HepG2 (cell line): ENCODE data around the gene NUDCD3. TPM values are rescaled to one million over a fixed set of nuclear protein-coding genes. Genes with fewer than 3 reads are reported as not detected.
A peak's percentile ranks its signal among the peaks of the same experiment; 100 is the strongest.

ENCODE experiments used
- ARID2 ChIP-seq: sonication (generic); formaldehyde crosslinking; IDR thresholded peaks from 2 replicates; pipeline ENCODE4 v1.8.1; 2022; ENCODE audit warnings: mild to moderate bottlenecking, missing genetic modification reagents, borderline replicate concordance
- BCL6 ChIP-seq: IDR thresholded peaks from 2 replicates; pipeline ENCODE4 v1.6.1; 2016; ENCODE audit warnings: missing genetic modification reagents, missing compliant biosample characterization
- HNRNPK ChIP-seq: fragments of 200-400 bp; formaldehyde crosslinking; IDR thresholded peaks from 2 replicates; pipeline ENCODE4 v1.6.1; 2018; ENCODE audit warnings: low read length, low read depth, moderate library complexity, mild to moderate bottlenecking; ENCODE audit not compliant: poor library complexity, severe bottlenecking
- KDM1A ChIP-seq: IDR thresholded peaks from 2 replicates; pipeline ENCODE4 v1.6.1; 2016; ENCODE audit warnings: missing compliant biosample characterization
- KDM6A ChIP-seq: IDR thresholded peaks from 2 replicates; pipeline ENCODE4 v1.6.1; 2016; ENCODE audit warnings: low read depth
- LBX2 ChIP-seq: sonication (generic); formaldehyde crosslinking; IDR thresholded peaks from 2 replicates; pipeline ENCODE4 v1.5.0; 2020; ENCODE audit warnings: missing genetic modification reagents, mild to moderate bottlenecking, borderline replicate concordance
- MAFK ChIP-seq, 2 experiments: IDR thresholded peaks in 1 of 2; conservative IDR thresholded peaks in 1 of 2; 2 replicates each; pipeline ENCODE4 v1.6.1; 2011; ENCODE audit warnings: improper control_type of control experiment in 2 of 2, low read length in 2 of 2
- MBNL3 ChIP-seq: fragments of 250-450 bp; sonication (Bioruptor Pico); conservative IDR thresholded peaks from 2 replicates; pipeline ENCODE4 v1.8.0; 2022; ENCODE audit warnings: mild to moderate bottlenecking, inconsistent platforms
- MIXL1 ChIP-seq: IDR thresholded peaks from 2 replicates; pipeline ENCODE4 v1.6.1; 2016
- MLX ChIP-seq: IDR thresholded peaks from 2 replicates; pipeline ENCODE4 v1.6.1; 2016
- NCOA2 ChIP-seq: sonication (generic); formaldehyde crosslinking; IDR thresholded peaks from 2 replicates; pipeline ENCODE4 v1.8.0; 2022; ENCODE audit warnings: inconsistent platforms
- POLR2A ChIP-seq, 2 experiments: IDR thresholded peaks; 2 replicates each; pipeline ENCODE4 v1.6.1; 2011; ENCODE audit warnings: low read depth in 2 of 2, low read length in 2 of 2, mild to moderate bottlenecking in 1 of 2, moderate library complexity in 1 of 2; ENCODE audit not compliant: insufficient read depth in 1 of 2
- RFX1 ChIP-seq: fragments of 450-650 bp; IDR thresholded peaks from 2 replicates; pipeline ENCODE4 v1.6.1; 2017
- TBP ChIP-seq: sonication (generic); formaldehyde crosslinking; IDR thresholded peaks from 2 replicates; pipeline ENCODE4 v1.5.0; 2020; ENCODE audit warnings: missing genetic modification reagents
- ZBTB25 ChIP-seq: IDR thresholded peaks from 2 replicates; pipeline ENCODE4 v1.6.1; 2018; ENCODE audit warnings: missing genetic modification reagents
- ZBTB43 ChIP-seq: sonication (generic); formaldehyde crosslinking; conservative IDR thresholded peaks from 2 replicates; pipeline ENCODE4 v1.4.0; 2020; ENCODE audit warnings: missing genetic modification reagents
- ZEB1 ChIP-seq: IDR thresholded peaks from 2 replicates; pipeline ENCODE4 v1.6.1; 2012; ENCODE audit warnings: mild to moderate bottlenecking, low read depth, inconsistent platforms; ENCODE audit not compliant: insufficient replicate concordance
- ZFX ChIP-seq: sonication (generic); formaldehyde crosslinking; IDR thresholded peaks from 2 replicates; pipeline ENCODE4 v1.4.0; 2020; ENCODE audit warnings: mild to moderate bottlenecking, low read depth, missing genetic modification reagents, moderate library complexity
- ZIK1 ChIP-seq: sonication (generic); formaldehyde crosslinking; IDR thresholded peaks from 2 replicates; pipeline ENCODE4 v1.5.0; 2020; ENCODE audit warnings: mild to moderate bottlenecking, low read depth, missing genetic modification reagents, borderline replicate concordance
- ZMYM3 ChIP-seq: sonication (generic); formaldehyde crosslinking; IDR thresholded peaks from 2 replicates; pipeline ENCODE4 v1.5.1; 2020; ENCODE audit warnings: mild to moderate bottlenecking, missing genetic modification reagents
- ZNF205 ChIP-seq: IDR thresholded peaks from 2 replicates; pipeline ENCODE4 v1.6.1; 2018; ENCODE audit warnings: missing biosample characterization, missing genetic modification reagents
- ZNF629 ChIP-seq: sonication (generic); formaldehyde crosslinking; conservative IDR thresholded peaks from 2 replicates; pipeline ENCODE4 v1.5.0; 2020; ENCODE audit warnings: missing genetic modification reagents
- ZNF761 ChIP-seq: sonication (generic); formaldehyde crosslinking; conservative IDR thresholded peaks from 2 replicates; pipeline ENCODE4 v1.4.0; 2020; ENCODE audit warnings: mild to moderate bottlenecking, missing genetic modification reagents
- ZNF792 ChIP-seq: IDR thresholded peaks from 2 replicates; pipeline ENCODE4 v1.6.1; 2016
- polyA plus RNA-seq, 8 experiments: library from polyadenylated mRNA; depleted of rRNA in 3 of 8; stranded (reverse) in 7 of 8; unstranded in 1 of 8; fragments of >200 nt; fragmentation: Illumina TruSeq in 4 of 8; extraction: Trizol in 4 of 8; gene quantifications; 2 replicates each; pipeline versions ENCODE4 v1.2.1 to v1.2.3, GENCODE V29; 2011 to 2016; ENCODE audit warnings: low read depth in 4 of 8, missing spikeins in 1 of 8, mixed read lengths in 1 of 8; ENCODE audit not compliant: insufficient read depth in 1 of 8
- total RNA-seq, 5 experiments: library from RNA; depleted of rRNA; stranded (reverse); fragments of >200 nt; fragmentation: Illumina TruSeq; extraction: Trizol; gene quantifications; 2 replicates each; pipeline ENCODE4 v1.2.3, GENCODE V29; 2016; ENCODE audit warnings: low read depth in 1 of 5
- TF ChIP-seq, protein P1 (sequence below): sonication (generic); formaldehyde crosslinking; IDR thresholded peaks from 2 replicates; pipeline ENCODE4 v1.4.0; 2020; ENCODE audit warnings: mild to moderate bottlenecking, missing genetic modification reagents
- TF ChIP-seq, protein P2 (sequence below): sonication (generic); formaldehyde crosslinking; IDR thresholded peaks from 2 replicates; pipeline ENCODE4 v1.5.0; 2020; ENCODE audit warnings: mild to moderate bottlenecking, low read depth, missing genetic modification reagents, borderline replicate concordance
- TF ChIP-seq, protein P3 (sequence below): IDR thresholded peaks from 2 replicates; pipeline ENCODE4 v1.6.1; 2012; ENCODE audit warnings: low read depth, low read length, improper control_type of control experiment

The NUDCD3 gene
- total and polyA plus RNA-seq, 2 of the 13 experiments (the other 11 are each of a cell fraction or from before 2014, with no cell fraction given): 20.8 to 49.9 TPM

DNA sequence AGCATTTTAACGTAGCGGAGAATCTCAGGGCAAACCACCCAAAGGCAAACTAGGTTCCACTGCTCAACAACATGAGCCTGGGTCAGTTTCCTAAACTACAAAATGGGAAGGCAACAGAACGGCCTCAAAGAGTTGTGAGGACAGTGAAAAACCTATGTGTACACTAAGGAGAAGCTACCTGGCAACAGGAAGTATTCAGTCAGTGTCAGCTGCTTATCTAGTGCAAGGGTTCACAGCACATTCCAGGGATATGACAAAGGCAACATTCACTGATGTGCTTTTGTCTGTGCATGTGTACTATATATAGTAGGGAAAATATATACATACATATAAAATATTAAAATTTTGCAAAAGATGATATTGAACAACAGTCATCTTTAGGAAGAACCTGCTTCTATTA, 17.2 kb downstream of the NUDCD3 start (continued):
- TF ChIP-seq ZNF792 (CRISPR knock-in tag) (peak; percentile 99), ZEB1 (peak; percentile 79), ARID2 (CRISPR knock-in tag) (no peak), TBP (CRISPR knock-in tag) (no peak), ZIK1 (CRISPR knock-in tag) (no peak), KDM1A (peak; percentile 64; the same call in 1 of the 2 replicates), HNRNPK (no peak), LBX2 (CRISPR knock-in tag) (no peak), RFX1 (peak; percentile 49; the same call in 1 of the 2 replicates), ZNF629 (peak; percentile 74), ZBTB25 (CRISPR knock-in tag) (0 out of 2 replicates have a peak, but pooled peaks have one; percentile 20), POLR2A (IDR thresholded peaks at IDR 0.05; ENCODE audit: insufficient read depth in 1 of 2, low read depth in 2 of 2, low read length in 2 of 2) (peak in 1 of 2 experiments; percentile 58; a peak in 1 of 4 replicates), BCL6 (CRISPR knock-in tag) (peak; percentile 66), MAFK (conservative IDR thresholded peaks at IDR 0.05 in 1 of 2, IDR thresholded peaks at IDR 0.05 in 1 of 2; ENCODE audit: low read length in 2 of 2) (0 out of 4 replicates have a peak, but pooled peaks of 1 of the 2 experiments have one; percentile 8), ZMYM3 (CRISPR knock-in tag) (0 out of 2 replicates have a peak, but pooled peaks have one; percentile 19), ZBTB43 (peak; percentile 93), KDM6A (0 out of 2 replicates have a peak, but pooled peaks have one; percentile 50), MLX (CRISPR knock-in tag) (peak; percentile 68; the same call in 1 of the 2 replicates), ZFX (peak; percentile 39), MBNL3 (CRISPR knock-in tag) (no peak), ZNF205 (peak; percentile 83; the same call in 1 of the 2 replicates), MIXL1 (CRISPR knock-in tag) (peak; percentile 68; the same call in 1 of the 2 replicates), NCOA2 (CRISPR knock-in tag) (peak; percentile 75), ZNF761 (CRISPR knock-in tag) (0 out of 2 replicates have a peak, but pooled peaks have one; percentile 29)
- TF ChIP-seq, protein P1, sequence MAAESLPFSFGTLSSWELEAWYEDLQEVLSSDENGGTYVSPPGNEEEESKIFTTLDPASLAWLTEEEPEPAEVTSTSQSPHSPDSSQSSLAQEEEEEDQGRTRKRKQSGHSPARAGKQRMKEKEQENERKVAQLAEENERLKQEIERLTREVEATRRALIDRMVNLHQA (CRISPR knock-in tag): no peak
- TF ChIP-seq, protein P2, sequence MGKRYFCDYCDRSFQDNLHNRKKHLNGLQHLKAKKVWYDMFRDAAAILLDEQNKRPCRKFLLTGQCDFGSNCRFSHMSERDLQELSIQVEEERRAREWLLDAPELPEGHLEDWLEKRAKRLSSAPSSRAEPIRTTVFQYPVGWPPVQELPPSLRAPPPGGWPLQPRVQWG (CRISPR knock-in tag): no peak
- TF ChIP-seq, protein P3, sequence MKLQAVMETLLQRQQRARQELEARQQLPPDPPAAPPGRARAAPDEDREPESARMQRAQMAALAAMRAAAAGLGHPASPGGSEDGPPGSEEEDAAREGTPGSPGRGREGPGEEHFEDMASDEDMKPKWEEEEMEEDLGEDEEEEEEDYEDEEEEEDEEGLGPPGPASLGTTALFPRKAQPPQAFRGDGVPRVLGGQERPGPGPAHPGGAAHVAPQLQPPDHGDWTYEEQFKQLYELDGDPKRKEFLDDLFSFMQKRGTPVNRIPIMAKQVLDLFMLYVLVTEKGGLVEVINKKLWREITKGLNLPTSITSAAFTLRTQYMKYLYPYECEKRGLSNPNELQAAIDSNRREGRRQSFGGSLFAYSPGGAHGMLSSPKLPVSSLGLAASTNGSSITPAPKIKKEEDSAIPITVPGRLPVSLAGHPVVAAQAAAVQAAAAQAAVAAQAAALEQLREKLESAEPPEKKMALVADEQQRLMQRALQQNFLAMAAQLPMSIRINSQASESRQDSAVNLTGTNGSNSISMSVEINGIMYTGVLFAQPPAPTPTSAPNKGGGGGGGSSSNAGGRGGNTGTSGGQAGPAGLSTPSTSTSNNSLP: 0 out of 2 replicates have a peak, but pooled peaks have one; percentile 28
